ENCODE data around the gene TMEM131L. TPM values are rescaled to one million over a fixed set of nuclear protein-coding genes. Genes with fewer than 3 reads are reported as not detected.

Gene TMEM131L
- total RNA-seq, 2 experiments from 2014 or later, result 51.7 to 52.4 TPM

DNA sequence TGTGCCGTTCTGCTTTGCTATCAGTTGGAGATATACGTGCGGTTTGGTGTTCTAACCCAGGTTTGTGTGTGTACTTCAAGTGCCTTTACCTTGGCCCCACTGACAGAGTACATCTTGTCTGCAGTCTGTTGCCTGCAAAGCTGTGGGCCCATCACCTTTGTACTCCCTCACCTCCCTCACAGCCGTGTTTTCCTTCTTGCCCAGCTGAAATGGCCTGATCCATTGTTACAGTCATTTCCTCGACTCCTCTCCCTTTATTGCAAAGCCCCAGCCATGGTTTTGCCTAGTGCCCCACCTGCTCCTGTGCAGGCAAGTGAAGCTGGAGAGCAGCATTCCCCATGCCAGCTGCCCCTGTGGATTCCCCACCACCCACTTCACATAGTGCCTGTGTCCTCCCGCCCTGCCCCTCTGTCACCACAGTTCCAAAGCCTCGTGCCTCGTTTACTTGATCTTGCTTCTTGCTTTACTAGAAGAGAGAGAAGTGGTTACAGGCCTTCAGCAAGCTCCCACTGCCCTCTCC, 162.7 kb downstream of the TMEM131L start:
- ATAC-seq, result no peak
- intact Hi-C loops (cut with micrococcal nuclease), result no loop called here
- Mint-ChIP-seq H3K9me3 (no peaks in the 10 kb centered on the region), H3K27ac (no peak overlapping the region), H3K27me3 (no peaks in the 10 kb centered on the region), H3K4me3 (no peak overlapping the region), H3K36me3 (ENCODE audit: low read depth) (peaks cover 57% of the 10 kb centered on the region), H3K4me1 (ENCODE audit: low read depth) (no peaks in the 10 kb centered on the region)
- ChIA-PET CTCF (no interaction called here), POLR2A (interaction anchor here (1.1 kb wide), 1 partner anchor 15 kb away, joined by 3 read pairs; no protein-coding TSS in a partner anchor)
- DNase-seq, result no peak
- TF ChIP-seq, protein P1, sequence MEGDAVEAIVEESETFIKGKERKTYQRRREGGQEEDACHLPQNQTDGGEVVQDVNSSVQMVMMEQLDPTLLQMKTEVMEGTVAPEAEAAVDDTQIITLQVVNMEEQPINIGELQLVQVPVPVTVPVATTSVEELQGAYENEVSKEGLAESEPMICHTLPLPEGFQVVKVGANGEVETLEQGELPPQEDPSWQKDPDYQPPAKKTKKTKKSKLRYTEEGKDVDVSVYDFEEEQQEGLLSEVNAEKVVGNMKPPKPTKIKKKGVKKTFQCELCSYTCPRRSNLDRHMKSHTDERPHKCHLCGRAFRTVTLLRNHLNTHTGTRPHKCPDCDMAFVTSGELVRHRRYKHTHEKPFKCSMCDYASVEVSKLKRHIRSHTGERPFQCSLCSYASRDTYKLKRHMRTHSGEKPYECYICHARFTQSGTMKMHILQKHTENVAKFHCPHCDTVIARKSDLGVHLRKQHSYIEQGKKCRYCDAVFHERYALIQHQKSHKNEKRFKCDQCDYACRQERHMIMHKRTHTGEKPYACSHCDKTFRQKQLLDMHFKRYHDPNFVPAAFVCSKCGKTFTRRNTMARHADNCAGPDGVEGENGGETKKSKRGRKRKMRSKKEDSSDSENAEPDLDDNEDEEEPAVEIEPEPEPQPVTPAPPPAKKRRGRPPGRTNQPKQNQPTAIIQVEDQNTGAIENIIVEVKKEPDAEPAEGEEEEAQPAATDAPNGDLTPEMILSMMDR (IDR thresholded peaks at IDR 0.05), result no peak

DNA sequence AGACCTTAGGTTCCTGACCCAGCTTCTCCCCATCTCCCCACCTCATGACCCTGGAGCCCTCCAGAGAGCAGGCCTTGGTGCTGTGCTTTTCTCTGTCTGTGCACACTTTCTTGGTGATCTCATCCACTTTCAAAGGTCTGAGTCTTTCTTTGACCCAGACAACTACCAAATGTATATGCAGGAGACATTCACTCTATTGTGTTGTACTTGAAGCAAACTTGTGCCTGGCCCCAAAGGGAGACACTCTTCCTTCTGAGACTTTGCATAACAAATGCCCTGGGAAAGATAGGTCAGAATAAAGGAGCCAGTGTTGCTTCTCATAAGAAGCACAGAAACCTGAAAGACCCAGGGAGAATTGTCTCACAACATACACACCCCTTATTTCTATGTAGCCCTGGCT, 163.6 kb downstream of the TMEM131L start:
- H3K4me1 Mint-ChIP-seq (ENCODE audit: low read depth), result no peaks in the 10 kb centered on the region

DNA sequence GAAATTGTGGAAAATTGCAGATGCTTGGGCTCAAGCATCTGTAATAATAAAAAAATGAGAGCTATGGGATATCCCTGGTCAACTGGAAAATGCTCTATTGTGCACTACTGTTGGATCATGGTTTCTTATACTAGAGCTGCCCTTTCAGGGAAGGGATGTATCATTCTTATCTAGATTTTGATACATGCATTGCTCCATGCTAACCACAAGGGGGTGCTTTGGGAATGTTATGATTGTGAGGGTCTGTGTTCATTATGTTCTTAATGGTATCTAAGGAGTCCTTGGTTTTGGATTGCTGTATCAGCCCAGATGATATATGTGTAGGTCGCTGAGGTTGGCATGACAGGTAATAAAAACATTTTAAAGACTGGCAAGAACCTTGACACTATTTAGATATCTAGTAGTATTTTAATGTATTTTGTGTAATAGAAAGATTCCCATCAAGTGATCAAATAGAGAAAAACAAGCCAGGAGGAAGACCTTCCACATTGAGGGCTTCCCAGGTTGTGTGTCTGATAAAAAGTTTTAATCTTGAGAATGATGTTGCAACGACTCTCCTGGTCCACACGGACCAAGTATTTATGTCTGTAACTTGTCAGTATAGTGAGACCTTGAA, 168.7 kb downstream of the TMEM131L start:
- intact Hi-C loops (cut with micrococcal nuclease), result no loop called here
- H3K27ac Mint-ChIP-seq, result peak overlapping the region; percentile 42
- no peak overlapping the region for H3K4me3 Mint-ChIP-seq
- CTCF ChIA-PET, result interaction anchor here (0.7 to 4.8 kb wide), 14 partner anchors 9 to 549 kb away, joined by 3 to 34 read pairs (median 4); no protein-coding TSS in a partner anchor
- H3K9me3 Mint-ChIP-seq, result no peaks in the 10 kb centered on the region
- peaks cover 58% of the 10 kb centered on the region for H3K36me3 Mint-ChIP-seq (ENCODE audit: low read depth)
- H3K27me3 Mint-ChIP-seq, result no peaks in the 10 kb centered on the region
- TF ChIP-seq, protein P1 (IDR thresholded peaks at IDR 0.05), result peak; percentile 76
- DNase-seq (no peak), ATAC-seq (no peak)
- POLR2A ChIA-PET, result interaction anchor here (0.6 to 1.1 kb wide), 3 partner anchors 38 to 211 kb away, joined by 3 read pairs; partner anchors contain the start of gene TLR2
- no peaks in the 10 kb centered on the region for H3K4me1 Mint-ChIP-seq (ENCODE audit: low read depth)

More for the DNA sequence above, 163.6 kb downstream of the TMEM131L start:
- Mint-ChIP-seq H3K36me3 (ENCODE audit: low read depth) (peaks cover 60% of the 10 kb centered on the region), H3K4me3 (no peak overlapping the region), H3K9me3 (no peaks in the 10 kb centered on the region), H3K27me3 (no peaks in the 10 kb centered on the region), H3K27ac (peak overlapping the region; percentile 58)
- POLR2A ChIA-PET, result no interaction called here
- TF ChIP-seq, protein P1 (IDR thresholded peaks at IDR 0.05), result no peak
- CTCF ChIA-PET, result no interaction called here
- intact Hi-C loops (cut with micrococcal nuclease), result no loop called here
- DNase-seq (no peak), ATAC-seq (no peak)

DNA sequence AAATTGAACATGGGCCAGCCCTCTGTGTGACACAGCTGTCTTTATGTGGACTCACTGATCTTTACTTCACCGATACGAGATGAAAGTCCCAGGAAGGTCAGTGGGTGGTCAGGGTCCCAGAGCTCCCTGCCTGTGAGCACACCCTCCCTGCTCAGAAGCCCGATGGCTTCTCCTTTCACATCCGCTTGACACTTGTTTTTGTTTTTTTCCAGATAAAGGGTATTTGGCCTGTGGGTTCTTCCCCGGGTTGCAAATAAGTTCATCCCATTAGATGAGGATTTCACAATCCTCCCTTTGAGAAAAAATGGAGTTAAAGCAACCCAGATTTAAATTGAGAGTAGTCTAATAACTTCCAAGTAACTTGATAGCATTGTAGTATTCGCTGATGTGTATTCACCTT, 169.7 kb downstream of the TMEM131L start:
- no peaks in the 10 kb centered on the region for H3K4me1 Mint-ChIP-seq (ENCODE audit: low read depth)
- peaks cover 49% of the 10 kb centered on the region for H3K36me3 Mint-ChIP-seq (ENCODE audit: low read depth)
- ChIA-PET CTCF (interaction anchor here (1.0 to 4.8 kb wide), 8 partner anchors 8 to 550 kb away, joined by 3 to 34 read pairs (median 6); no protein-coding TSS in a partner anchor), POLR2A (no interaction called here)
- no peak overlapping the region for H3K4me3 Mint-ChIP-seq
- DNase-seq, result no peak
- no peak overlapping the region for H3K27ac Mint-ChIP-seq
- no peaks in the 10 kb centered on the region for H3K9me3 Mint-ChIP-seq
- H3K27me3 Mint-ChIP-seq, result no peaks in the 10 kb centered on the region
- TF ChIP-seq, protein P1 (IDR thresholded peaks at IDR 0.05), result no peak
- intact Hi-C loops (cut with micrococcal nuclease), result no loop called here
- no peak for ATAC-seq

DNA sequence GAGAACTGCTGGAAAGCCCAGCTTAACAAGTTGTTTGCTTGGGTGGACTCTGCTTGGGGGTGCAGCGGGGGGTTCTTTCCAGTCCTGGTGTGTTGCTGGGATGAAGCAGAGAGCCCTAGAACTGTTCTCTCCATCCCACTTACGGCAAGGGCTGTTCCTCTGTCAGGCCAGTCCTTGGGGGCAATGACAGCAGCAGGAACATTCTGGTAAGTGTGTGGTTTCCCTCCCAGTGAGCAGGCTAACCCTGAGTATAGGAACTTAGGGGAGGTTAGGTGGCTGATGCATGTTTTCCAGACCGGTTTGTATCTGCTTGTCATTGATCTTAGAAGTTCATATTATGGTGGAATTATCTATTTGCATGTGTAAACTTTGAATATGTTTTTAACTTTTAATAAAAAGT, 171.0 kb downstream of the TMEM131L start:
- H3K27ac Mint-ChIP-seq, result no peak overlapping the region
- peaks cover 6% of the 10 kb centered on the region for H3K4me1 Mint-ChIP-seq (ENCODE audit: low read depth)
- H3K9me3 Mint-ChIP-seq, result no peaks in the 10 kb centered on the region
- peaks cover 41% of the 10 kb centered on the region for H3K36me3 Mint-ChIP-seq (ENCODE audit: low read depth)
- POLR2A ChIA-PET, result no interaction called here
- no peak for DNase-seq
- no peaks in the 10 kb centered on the region for H3K27me3 Mint-ChIP-seq
- ATAC-seq, result no peak
- CTCF ChIA-PET, result no interaction called here
- TF ChIP-seq, protein P1 (IDR thresholded peaks at IDR 0.05), result no peak
- H3K4me3 Mint-ChIP-seq, result no peak overlapping the region
- intact Hi-C loops (cut with micrococcal nuclease), result no loop called here
